Activated naive CD4-positive, alpha-beta T cell treated with anti-CD3 and anti-CD28 coated beads, Interleukin-2, amount 50 U/mL, for 72 hours (primary cell): ENCODE data around the gene DYNLT2. TPM values are rescaled to one million over a fixed set of nuclear protein-coding genes. Genes with fewer than 3 reads are reported as not detected.
"Not testable (repeated sequence)": the region's sequence is repeated elsewhere in the genome, so short reads cannot be mapped to it uniquely, and the experiment has no call there.

Source experiments
- ATAC-seq, 2 donors: fragments of 150-1000 bp; cut with Tn5 transposase; 2 replicates each; pipeline ENCODE4 v1.10.0; 2021; ENCODE audit warnings: mild to moderate bottlenecking in 2 of 2, moderate library complexity in 2 of 2
- DNase-seq, 2 donors: peaks; one replicate each; pipeline ENCODE4 v3.0.0; 2021 to 2022; ENCODE audit warnings: low spot score in 2 of 2
- H3K27ac Mint-ChIP-seq, 2 donors: one replicate each; pipeline ENCODE4 v1.8.0; 2022; ENCODE audit warnings: mild to moderate bottlenecking in 2 of 2, mixed read lengths in 2 of 2
- H3K36me3 Mint-ChIP-seq, 2 donors: one replicate each; pipeline ENCODE4 v1.8.0; 2022; ENCODE audit warnings: mixed read lengths in 2 of 2
- H3K9me3 Mint-ChIP-seq, 2 donors: one replicate each; pipeline ENCODE4 v1.8.0; 2022; ENCODE audit warnings: mixed read lengths in 2 of 2
- total RNA-seq, 2 donors: library from RNA; stranded (reverse); gene quantifications; one replicate each; pipeline ENCODE4 v1.2.3, GENCODE V29; 2022

Gene DYNLT2
- total RNA-seq, 2 donors from 2014 or later = 2.3 to 2.6 TPM

- Mint-ChIP-seq H3K9me3 (no peaks in the 10 kb centered on the region), H3K27ac (no peak overlapping the region), H3K36me3 (peaks cover 15 to 20% of the 10 kb centered on the region in 2 donors)
- ATAC-seq (peak; percentile 50 to 58), DNase-seq (peak in 1 of 2 donors; percentile 28)
Measured at GRCh38 chr6:169723991-169724493, 27.3 kb downstream of the DYNLT2 start.

GRCh38 chr6:169723200-169723909 lies 28.0 kb downstream of the DYNLT2 start:
- DNase-seq (peak; percentile 67 to 71), ATAC-seq (peak; percentile 33 to 47)
- Mint-ChIP-seq H3K9me3 (no peaks in the 10 kb centered on the region), H3K36me3 (peaks cover 15 to 20% of the 10 kb centered on the region in 2 donors), H3K27ac (peak overlapping the region; percentile 93 to 96)

DNA sequence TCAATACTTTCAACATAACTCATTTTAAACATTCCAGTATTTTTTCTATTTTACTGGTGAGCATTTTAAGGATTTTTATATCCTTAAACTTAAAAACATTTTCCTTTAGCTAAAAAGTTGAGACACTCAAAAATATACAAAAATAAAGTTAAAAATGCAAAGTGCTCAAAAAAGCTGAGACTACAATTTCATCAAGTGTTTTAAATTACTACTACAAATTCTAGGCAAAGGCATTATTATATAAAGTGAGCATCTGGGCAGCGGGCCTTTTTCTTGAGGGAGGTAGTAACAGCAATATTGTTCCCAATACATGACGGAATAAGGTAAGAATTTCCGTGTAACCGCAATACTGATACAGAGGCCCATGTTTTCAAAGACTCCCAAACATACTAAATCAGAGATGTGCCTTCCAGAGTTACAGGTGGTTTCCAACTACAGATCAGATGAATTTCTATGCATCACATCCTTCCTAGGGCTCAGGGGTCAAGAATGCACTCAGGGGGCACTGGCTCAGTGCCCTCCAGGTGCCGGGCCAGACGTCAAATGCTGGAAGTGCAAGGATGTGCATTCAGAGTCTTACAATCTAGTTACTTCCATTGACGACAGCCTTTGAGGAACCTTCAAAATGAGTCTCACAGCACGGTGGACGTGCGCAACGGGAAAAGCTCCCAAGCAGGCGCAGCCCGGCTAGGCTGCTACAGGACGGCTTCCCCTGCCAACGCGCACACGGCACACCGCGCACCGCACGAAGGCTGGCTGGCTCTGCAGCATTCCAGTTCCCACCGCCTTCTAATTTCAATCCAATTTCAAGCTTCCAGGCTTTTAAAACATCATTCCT lies 28.8 kb downstream of the DYNLT2 start:
- Mint-ChIP-seq H3K27ac (peak overlapping the region; percentile 93 to 96), H3K9me3 (no peaks in the 10 kb centered on the region), H3K36me3 (peaks cover 15 to 20% of the 10 kb centered on the region in 2 donors)
- peak; percentile 44 to 48 for ATAC-seq
- peak; percentile 33 to 62 for DNase-seq

DNA sequence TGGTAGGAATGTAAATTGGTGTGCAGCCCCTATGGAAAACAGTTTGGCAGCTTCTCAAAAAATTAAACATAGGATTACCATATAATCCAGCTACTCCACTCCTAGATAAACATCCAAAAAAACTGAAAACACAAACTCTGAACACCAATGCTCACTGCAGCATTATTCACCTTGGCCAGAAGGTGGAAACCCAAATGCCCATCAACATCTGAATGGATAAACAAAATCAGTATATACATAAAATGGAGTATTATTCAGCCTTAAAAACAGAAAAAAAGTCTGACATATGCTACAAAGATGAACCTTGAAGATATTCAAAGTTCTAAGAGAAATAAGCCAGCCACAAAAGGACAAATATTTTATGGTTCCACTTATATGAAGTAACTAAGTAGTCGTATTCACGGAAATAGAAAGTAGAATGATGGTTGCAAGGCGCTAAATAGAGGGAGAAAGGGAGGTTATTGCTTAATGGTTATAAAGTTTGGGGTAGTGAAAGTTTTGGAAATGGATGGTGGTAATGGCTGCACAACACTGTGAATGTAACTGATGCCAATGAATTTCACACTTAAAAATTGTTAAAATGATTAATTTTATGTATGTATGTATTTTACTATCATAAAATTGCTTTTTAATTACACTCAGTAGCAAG lies 31.0 kb downstream of the DYNLT2 start:
- Mint-ChIP-seq H3K9me3 (no peaks in the 10 kb centered on the region), H3K36me3 (peaks cover 20 to 30% of the 10 kb centered on the region in 2 donors), H3K27ac (peak overlapping the region in 1 of 2 donors; percentile 32)
- ATAC-seq (no peak), DNase-seq (no peak)

- Mint-ChIP-seq H3K27ac (no peak overlapping the region), H3K36me3 (peaks cover 24 to 36% of the 10 kb centered on the region in 2 donors), H3K9me3 (no peaks in the 10 kb centered on the region)
- ATAC-seq (no peak), DNase-seq (no peak)
Measured at GRCh38 chr6:169719117-169719516, 32.3 kb downstream of the DYNLT2 start.

- ATAC-seq (no peak), DNase-seq (no peak)
- H3K36me3 Mint-ChIP-seq = peaks cover 14 to 28% of the 10 kb centered on the region in 2 donors
- H3K9me3 Mint-ChIP-seq = no peaks in the 10 kb centered on the region
- no peak overlapping the region for H3K27ac Mint-ChIP-seq
Measured at GRCh38 chr6:169714595-169714994, 36.8 kb downstream of the DYNLT2 start.

DNA sequence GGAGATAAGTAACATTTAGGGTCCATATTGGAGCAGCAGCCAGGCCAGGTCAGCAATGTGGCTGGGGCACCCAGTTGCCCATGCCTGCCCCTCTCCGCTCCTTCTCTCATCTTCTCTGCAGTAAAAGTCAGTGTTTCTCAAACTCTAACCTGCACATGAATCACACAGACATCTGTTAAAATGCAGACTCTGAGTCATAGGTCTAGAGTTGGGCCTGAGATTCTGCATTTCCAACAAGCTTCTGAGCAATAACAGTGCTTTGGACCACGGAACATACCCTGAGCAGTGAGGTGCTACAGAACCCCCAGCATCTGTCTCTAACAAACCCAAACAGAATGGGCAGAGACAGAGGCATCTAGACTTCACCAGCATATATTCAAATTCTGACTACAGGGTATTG lies 37.2 kb downstream of the DYNLT2 start:
- Mint-ChIP-seq H3K9me3 (no peaks in the 10 kb centered on the region), H3K27ac (no peak overlapping the region), H3K36me3 (peaks cover 11 to 28% of the 10 kb centered on the region in 2 donors)
- DNase-seq (no peak), ATAC-seq (peak; percentile 84 to 87)

GRCh38 chr6:169710009-169710408 lies 41.4 kb downstream of the DYNLT2 start:
- Mint-ChIP-seq H3K36me3 (peaks cover under 1 to 9% of the 10 kb centered on the region in 2 donors), H3K9me3 (no peaks in the 10 kb centered on the region), H3K27ac (peak overlapping the region in 1 of 2 donors; percentile 60)
- DNase-seq = no peak
- ATAC-seq = no peak

GRCh38 chr6:169709293-169709692 lies 42.1 kb downstream of the DYNLT2 start:
- peak in 1 of 2 donors; percentile 56 for ATAC-seq
- H3K9me3 Mint-ChIP-seq = no peaks in the 10 kb centered on the region
- no peak for DNase-seq

DNA sequence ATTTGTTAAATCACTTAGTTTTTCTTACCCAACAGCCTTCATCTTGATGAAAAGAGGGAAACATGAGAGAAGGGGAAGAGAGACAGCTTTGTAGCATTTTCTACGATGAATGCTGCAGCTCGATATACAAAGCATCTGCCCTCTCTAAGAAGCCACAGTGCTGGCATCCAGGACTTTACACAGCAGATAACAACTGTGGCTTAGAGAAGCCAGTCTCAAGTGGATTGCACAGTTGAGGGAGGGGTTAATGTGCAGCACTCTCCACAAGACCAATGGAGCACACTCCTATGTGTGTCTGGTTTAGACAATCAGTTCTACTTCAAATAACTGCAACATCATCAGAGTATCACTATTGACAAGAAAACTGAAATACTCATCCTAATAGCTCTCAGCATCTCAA lies 43.6 kb downstream of the DYNLT2 start:
- peaks cover 7 to 13% of the 10 kb centered on the region in 2 donors for H3K36me3 Mint-ChIP-seq
- H3K9me3 Mint-ChIP-seq = no peaks in the 10 kb centered on the region
- ATAC-seq (peak in 1 of 2 donors; percentile 34), DNase-seq (no peak)
- no peak overlapping the region for H3K27ac Mint-ChIP-seq

More at GRCh38 chr6:169709293-169709692, 42.1 kb downstream of the DYNLT2 start:
- Mint-ChIP-seq H3K36me3 (peaks cover 0 to 6% of the 10 kb centered on the region in 2 donors), H3K27ac (peak overlapping the region in 1 of 2 donors; percentile 9)

DNA sequence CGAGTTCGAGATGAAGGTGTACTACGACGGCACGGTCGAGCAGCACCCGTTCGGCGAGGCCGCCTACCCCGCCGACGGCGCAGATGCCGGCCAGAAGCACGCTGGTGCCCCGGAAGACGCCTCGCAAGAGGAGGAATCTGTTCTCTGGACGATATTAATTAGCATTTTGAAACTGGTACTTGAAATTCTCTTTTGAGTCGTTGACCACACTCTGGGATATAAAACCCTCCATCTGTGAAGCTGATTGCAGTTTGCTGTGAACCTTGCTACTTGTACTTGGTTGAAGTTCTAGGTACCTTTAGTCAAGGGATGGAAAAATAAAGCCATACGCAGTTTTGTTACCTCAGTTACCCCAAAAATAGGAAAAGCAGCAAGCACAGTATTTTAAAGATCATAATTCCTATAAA lies 48.5 kb downstream of the DYNLT2 start:
- DNase-seq = no peak
- H3K27ac Mint-ChIP-seq = peak overlapping the region; percentile 95 to 96
- peak in 1 of 2 donors; percentile 4 for ATAC-seq
- H3K36me3 Mint-ChIP-seq = peaks cover 12 to 25% of the 10 kb centered on the region in 2 donors
- H3K9me3 Mint-ChIP-seq = no peaks in the 10 kb centered on the region

GRCh38 chr6:169701954-169702839 lies 49.2 kb downstream of the DYNLT2 start, which contains the start of the genes C6orf120 and WDR27:
Gene C6orf120, plus strand, starts transcription at chr6:169702126. Its CDS starts 334 bp downstream, at chr6:169702460.
Gene WDR27, minus strand, starts transcription at chr6:169702029. Its CDS starts 13,024 bp downstream, at chr6:169689005.
- H3K36me3 Mint-ChIP-seq = peaks cover 17 to 25% of the 10 kb centered on the region in 2 donors
- peak; percentile 93 to 95 for ATAC-seq
- H3K9me3 Mint-ChIP-seq = no peaks in the 10 kb centered on the region
- peak; percentile 95 to 97 for DNase-seq
- peak within 1 kb of the TSS; percentile 95 to 96 for H3K27ac Mint-ChIP-seq

- Mint-ChIP-seq H3K9me3 (peaks cover 0 to under 1% of the 10 kb centered on the region in 2 donors), H3K36me3 (peaks cover 20 to 26% of the 10 kb centered on the region in 2 donors), H3K27ac (peak overlapping the region; percentile 93 to 96)
- DNase-seq (no peak), ATAC-seq (peak in 1 of 2 donors; percentile 1)
Measured at GRCh38 chr6:169701311-169701953, 49.9 kb downstream of the DYNLT2 start.

DNA sequence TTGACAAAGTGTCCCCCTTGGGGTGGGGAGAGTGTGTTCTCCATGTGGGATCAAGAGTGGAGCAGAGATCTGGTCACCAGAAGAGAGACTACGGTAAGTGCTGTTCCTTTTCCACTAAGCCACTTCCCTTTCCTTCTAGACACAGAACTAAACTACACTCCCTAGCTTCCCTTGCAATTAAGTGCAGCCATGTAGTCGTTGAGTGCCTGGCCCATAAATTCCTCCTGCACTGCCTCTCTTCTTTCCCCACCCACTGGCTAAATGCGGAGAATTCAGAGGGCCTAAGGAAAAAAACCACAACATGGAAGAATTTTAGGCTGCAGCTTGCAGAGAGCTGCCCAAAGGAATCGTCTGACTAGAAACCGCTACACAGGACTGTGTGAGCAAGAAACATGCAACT lies 51.1 kb downstream of the DYNLT2 start:
- Mint-ChIP-seq H3K27ac (no peak overlapping the region), H3K9me3 (peaks cover 5 to 6% of the 10 kb centered on the region in 2 donors), H3K36me3 (peaks cover 31 to 33% of the 10 kb centered on the region in 2 donors)
- ATAC-seq = no peak
- no peak for DNase-seq

GRCh38 chr6:169697115-169697514 lies 54.3 kb downstream of the DYNLT2 start:
- H3K27ac Mint-ChIP-seq, ATAC-seq, DNase-seq: not testable (repeated sequence)
- Mint-ChIP-seq H3K9me3 (peaks cover 12 to 13% of the 10 kb centered on the region in 2 donors), H3K36me3 (peaks cover 34 to 36% of the 10 kb centered on the region in 2 donors)
